ENCODE results near the gene C1orf232.

C1orf232 gene

GRCh38 chr1:26124418-26125331, 44.1 kb downstream of the C1orf232 start:
- peaks cover 11% of the 10 kb centered on the region; the same call in 1 of the 2 replicates for H3K4me1 ChIP-seq (ENCODE audit: control insufficient read depth, insufficient read depth, low read length)
- ChIA-PET POLR2A (interaction anchor here (0.8 to 1.2 kb wide), 2 partner anchors 13 to 89 kb away, joined by 3 read pairs; partner anchors contain the start of gene PDIK1L), CTCF (interaction anchor here (0.7 to 7.1 kb wide), 5 partner anchors 14 to 734 kb away, joined by 3 to 39 read pairs (median 4); no protein-coding TSS in a partner anchor)

GRCh38 chr1:26122988-26123973, 45.5 kb downstream of the C1orf232 start:
- Histone ChIP-seq H3K4me3 (ENCODE audit: low read depth, low read length) (no peak overlapping the region), H3K36me3 (ENCODE audit: control insufficient read depth in 2 of 2, insufficient read depth in 1 of 2, low read length in 2 of 2) (peaks cover 5 to 20% of the 10 kb centered on the region in 2 experiments; a peak in 2 of 3 replicates), H3K4me1 (ENCODE audit: control insufficient read depth, insufficient read depth, low read length) (peaks cover 11% of the 10 kb centered on the region; the same call in 1 of the 2 replicates), H3K27ac (ENCODE audit: extremely low read depth, low read depth, low read length) (no peak overlapping the region), H3K9me3 (ENCODE audit: control insufficient read depth, insufficient read depth, low read depth, low read length) (no peaks in the 10 kb centered on the region)
- CTCF ChIA-PET = interaction anchor here (0.7 to 2.9 kb wide), 11 partner anchors 10 to 233 kb away, joined by 3 to 16 read pairs (median 4); partner anchors contain the start of gene CEP85
- POLR2A ChIA-PET = interaction anchor here (0.7 to 1.2 kb wide), 6 partner anchors 8 to 224 kb away, joined by 3 to 4 read pairs (median 3); partner anchors contain the start of gene PDIK1L
- TF ChIP-seq ZSCAN23 (tag by site-specific recombination; IDR thresholded peaks at IDR 0.05) = no peak
- no peak for TF ChIP-seq ZBTB20 (tag by site-specific recombination; IDR thresholded peaks at IDR 0.05)
- TF ChIP-seq ZNF558 (tag by site-specific recombination; IDR thresholded peaks at IDR 0.05) = no peak
- no peak for TF ChIP-seq ZNF133 (tag by site-specific recombination; IDR thresholded peaks at IDR 0.05)
- no peak for TF ChIP-seq ZNF132 (tag by site-specific recombination; IDR thresholded peaks at IDR 0.05; ENCODE audit: borderline replicate concordance)
- no peak for TF ChIP-seq ZNF843 (tag by site-specific recombination; IDR thresholded peaks at IDR 0.05)
- TF ChIP-seq ZNF366 (tag by site-specific recombination; conservative IDR thresholded peaks at IDR 0.05) = 0 out of 2 replicates have a peak, but pooled peaks have one; percentile 28
- TF ChIP-seq ZNF155 (tag by site-specific recombination; IDR thresholded peaks at IDR 0.05) = no peak
- no peak for TF ChIP-seq HOXC10 (CRISPR knock-in tag; IDR thresholded peaks at IDR 0.05)
- no peak for TF ChIP-seq ZNF654 (tag by site-specific recombination; IDR thresholded peaks at IDR 0.05; ENCODE audit: low read depth)
- TF ChIP-seq ZEB2 (tag by site-specific recombination; IDR thresholded peaks at IDR 0.05) = 0 out of 2 replicates have a peak, but pooled peaks have one; percentile 51
- TF ChIP-seq FEZF1 (tag by site-specific recombination; IDR thresholded peaks at IDR 0.05) = peak; percentile 41; the same call in 1 of the 2 replicates
- TF ChIP-seq ZNF10 (tag by site-specific recombination; IDR thresholded peaks at IDR 0.05) = 0 out of 2 replicates have a peak, but pooled peaks have one; percentile 20
- peak; percentile 53; the same call in 1 of the 2 replicates for TF ChIP-seq PRDM1 (tag by site-specific recombination; IDR thresholded peaks at IDR 0.05)
- no peak for TF ChIP-seq ZNF211 (tag by site-specific recombination; IDR thresholded peaks at IDR 0.05; ENCODE audit: low read depth)
- TF ChIP-seq SCRT1 (tag by site-specific recombination; IDR thresholded peaks at IDR 0.05; ENCODE audit: borderline replicate concordance) = peak; percentile 55; the same call in 1 of the 2 replicates
- TF ChIP-seq SP7 (tag by site-specific recombination; IDR thresholded peaks at IDR 0.05) = peak; percentile 60
- peak; percentile 96 for TF ChIP-seq SCRT2 (tag by site-specific recombination; IDR thresholded peaks at IDR 0.05)
- TF ChIP-seq ZNF600 (tag by site-specific recombination; IDR thresholded peaks at IDR 0.05) = 0 out of 2 replicates have a peak, but pooled peaks have one; percentile 21
- no peak for TF ChIP-seq ZFP3 (tag by site-specific recombination; IDR thresholded peaks at IDR 0.05; ENCODE audit: low read depth)

More at GRCh38 chr1:26124418-26125331, 44.1 kb downstream of the C1orf232 start:
- H3K27ac ChIP-seq (ENCODE audit: extremely low read depth, low read depth, low read length) = no peak overlapping the region
- peaks cover 0 to 11% of the 10 kb centered on the region in 2 experiments; a peak in 2 of 3 replicates for H3K36me3 ChIP-seq (ENCODE audit: control insufficient read depth in 2 of 2, insufficient read depth in 1 of 2, low read length in 2 of 2)
- TF ChIP-seq ZNF76 (tag by site-specific recombination; IDR thresholded peaks at IDR 0.05; ENCODE audit: borderline replicate concordance, low read depth) = no peak
- TF ChIP-seq ZNF292 (tag by site-specific recombination; IDR thresholded peaks at IDR 0.05; ENCODE audit: borderline replicate concordance, low read depth) = no peak
- no peak for TF ChIP-seq HOXA7 (CRISPR knock-in tag; IDR thresholded peaks at IDR 0.05; ENCODE audit: borderline replicate concordance)
- no peak for TF ChIP-seq SCRT2 (tag by site-specific recombination; IDR thresholded peaks at IDR 0.05)
- TF ChIP-seq ZNF837 (tag by site-specific recombination; IDR thresholded peaks at IDR 0.05) = no peak
- no peak for TF ChIP-seq ZNF473 (tag by site-specific recombination; IDR thresholded peaks at IDR 0.05)
- no peak for TF ChIP-seq ZNF133 (tag by site-specific recombination; IDR thresholded peaks at IDR 0.05)
- no peak for TF ChIP-seq ZSCAN16 (tag by site-specific recombination; IDR thresholded peaks at IDR 0.05)
- TF ChIP-seq ZNF266 (tag by site-specific recombination; IDR thresholded peaks at IDR 0.05; ENCODE audit: low read depth) = no peak
- TF ChIP-seq ZNF558 (tag by site-specific recombination; IDR thresholded peaks at IDR 0.05) = no peak
- no peak for TF ChIP-seq ZBTB20 (tag by site-specific recombination; IDR thresholded peaks at IDR 0.05)
- TF ChIP-seq BCL6B (tag by site-specific recombination; IDR thresholded peaks at IDR 0.05) = no peak
- TF ChIP-seq AEBP2 (tag by site-specific recombination; IDR thresholded peaks at IDR 0.05; ENCODE audit: borderline replicate concordance) = no peak
- no peak for TF ChIP-seq ZNF629 (tag by site-specific recombination; IDR thresholded peaks at IDR 0.05)
- no peak for TF ChIP-seq HOXD13 (CRISPR knock-in tag; IDR thresholded peaks at IDR 0.05; ENCODE audit: borderline replicate concordance)
- no peaks in the 10 kb centered on the region for H3K9me3 ChIP-seq (ENCODE audit: control insufficient read depth, insufficient read depth, low read depth, low read length)
- no peak overlapping the region for H3K4me3 ChIP-seq (ENCODE audit: low read depth, low read length)

All from HEK293 (cell line).